ENCODE data around the gene ACOX3.

Gene ACOX3

DNA sequence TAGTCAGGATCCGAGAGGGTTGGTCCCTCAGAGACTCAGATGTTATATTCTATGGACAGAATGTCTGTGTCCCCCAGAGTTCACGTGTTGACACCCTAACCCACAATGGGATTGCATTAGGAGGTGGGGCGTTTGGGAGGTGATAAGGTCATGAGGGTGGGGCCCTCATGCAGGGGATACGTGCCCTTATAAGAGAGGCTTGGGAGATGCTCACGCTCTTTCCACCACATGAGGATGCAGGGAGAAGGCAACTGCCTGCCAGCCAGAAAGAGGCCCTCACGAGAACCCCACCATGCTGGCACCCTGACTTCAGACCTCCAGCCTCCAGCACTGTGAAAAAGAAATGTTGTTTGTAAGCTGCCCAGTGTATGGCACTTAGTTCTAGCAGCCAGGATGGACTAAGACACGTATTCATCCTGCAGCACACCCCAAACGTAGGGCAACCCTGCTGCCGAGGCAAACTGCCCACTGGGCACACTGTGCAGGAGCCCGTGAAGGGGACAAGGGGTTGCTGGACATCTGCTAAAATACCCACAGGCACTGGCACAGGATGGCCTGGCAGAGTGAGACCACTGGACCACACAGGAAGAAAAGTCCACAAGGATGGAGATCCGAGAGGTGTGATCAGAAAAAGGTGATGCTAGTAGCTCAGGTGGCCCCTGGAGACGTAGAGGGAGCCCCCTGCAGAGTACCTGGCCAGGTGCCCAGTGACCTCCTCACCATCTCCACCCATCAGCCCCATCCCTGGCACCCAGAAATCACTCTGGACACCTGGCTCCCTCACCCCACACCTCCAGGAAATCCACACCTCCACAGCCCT lies 108.3 kb downstream of the ACOX3 start:
- Histone ChIP-seq H3K4me3 (no peak overlapping the region), H3K27ac (no peak overlapping the region)

- H3K27ac ChIP-seq, result no peak overlapping the region
- H3K4me3 ChIP-seq, result no peak overlapping the region
These were observed 109.0 kb downstream of the ACOX3 start for GRCh38 chr4:8331575-8331955.

GRCh38 chr4:8330821-8331574 lies 109.5 kb downstream of the ACOX3 start:
- no peak overlapping the region for H3K27ac ChIP-seq
- no peak overlapping the region for H3K4me3 ChIP-seq

GRCh38 chr4:8329859-8330761 lies 110.4 kb downstream of the ACOX3 start:
- H3K27ac ChIP-seq, result no peak overlapping the region

DNA sequence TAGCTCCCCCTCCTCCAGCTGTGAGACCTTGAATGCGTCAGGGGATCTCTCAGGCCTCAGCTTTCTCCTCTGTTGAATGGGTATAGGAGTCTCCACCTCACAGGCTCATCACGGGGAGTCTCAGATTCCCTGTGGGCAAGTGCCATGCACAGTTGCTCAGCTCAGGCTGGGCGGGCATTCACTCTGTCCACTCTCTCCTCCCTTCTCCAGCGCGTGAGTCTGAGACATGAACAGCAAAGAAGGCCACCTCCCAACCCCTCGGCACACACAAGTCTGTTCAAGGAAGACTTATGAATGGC lies 111.0 kb downstream of the ACOX3 start:
- no peak overlapping the region for H3K4me3 ChIP-seq
- no peak overlapping the region for H3K27ac ChIP-seq

More at GRCh38 chr4:8329859-8330761, 110.4 kb downstream of the ACOX3 start:
- no peak overlapping the region for H3K4me3 ChIP-seq

- no peak overlapping the region for H3K27ac ChIP-seq
- no peak overlapping the region for H3K4me3 ChIP-seq
These were observed 111.5 kb downstream of the ACOX3 start for GRCh38 chr4:8328866-8329559.

- Histone ChIP-seq H3K27ac (no peak overlapping the region), H3K4me3 (no peak overlapping the region)
These were observed 112.1 kb downstream of the ACOX3 start for GRCh38 chr4:8328456-8328855.

DNA sequence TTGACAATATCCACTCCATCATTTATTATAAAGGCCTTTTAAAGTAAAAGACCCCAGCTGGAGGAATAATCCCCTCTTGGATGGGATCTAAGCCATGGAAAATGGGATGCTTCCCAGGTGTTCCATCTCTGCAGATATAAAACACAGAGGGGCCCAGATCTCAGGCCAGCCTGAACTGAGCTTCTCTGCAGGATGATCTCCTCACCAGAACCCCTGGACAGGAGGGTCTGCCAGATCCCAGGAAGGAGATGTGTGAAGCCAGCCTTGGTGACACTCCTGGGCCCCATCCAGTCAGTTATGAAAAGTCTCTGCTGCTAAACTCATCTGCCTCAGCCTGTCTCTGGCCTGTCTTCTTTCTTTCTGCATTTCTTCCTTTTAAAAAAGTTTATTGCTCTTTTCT lies 114.3 kb downstream of the ACOX3 start:
- no peak overlapping the region for H3K27ac ChIP-seq
- H3K4me3 ChIP-seq, result no peak overlapping the region

DNA sequence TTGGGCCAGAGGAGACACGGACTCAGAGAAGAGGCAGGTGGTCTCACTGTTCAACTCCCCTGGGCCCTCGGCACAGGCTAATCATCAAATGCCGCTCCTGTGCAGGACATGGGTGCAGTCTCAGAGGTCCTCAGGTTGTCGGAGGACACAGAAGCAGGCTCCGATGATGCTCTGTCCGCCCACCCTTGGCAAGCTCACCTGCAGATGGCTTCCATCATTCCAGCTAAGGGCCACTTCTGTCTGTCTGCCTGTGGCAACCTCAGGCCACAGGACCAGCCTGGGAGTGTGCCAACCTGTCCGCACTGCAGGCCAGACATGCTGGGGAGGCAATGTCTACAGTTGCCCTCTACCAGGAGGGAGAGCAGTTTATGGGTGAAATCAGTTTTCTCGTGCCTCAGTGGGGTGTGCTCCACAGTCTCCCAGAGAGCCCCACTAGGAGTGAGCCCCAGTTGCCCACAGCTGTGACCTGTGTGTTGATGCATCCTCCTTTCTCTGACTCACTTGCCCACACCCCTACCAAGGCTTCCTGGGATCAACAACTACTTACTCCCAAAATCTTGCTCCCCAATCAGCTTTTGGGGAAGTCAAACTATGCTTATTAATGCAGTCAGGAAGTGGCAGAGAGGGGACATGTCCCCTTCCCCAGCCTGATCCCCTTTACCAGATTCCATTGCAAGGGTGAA lies 115.1 kb downstream of the ACOX3 start:
- no peak overlapping the region for H3K27ac ChIP-seq

DNA sequence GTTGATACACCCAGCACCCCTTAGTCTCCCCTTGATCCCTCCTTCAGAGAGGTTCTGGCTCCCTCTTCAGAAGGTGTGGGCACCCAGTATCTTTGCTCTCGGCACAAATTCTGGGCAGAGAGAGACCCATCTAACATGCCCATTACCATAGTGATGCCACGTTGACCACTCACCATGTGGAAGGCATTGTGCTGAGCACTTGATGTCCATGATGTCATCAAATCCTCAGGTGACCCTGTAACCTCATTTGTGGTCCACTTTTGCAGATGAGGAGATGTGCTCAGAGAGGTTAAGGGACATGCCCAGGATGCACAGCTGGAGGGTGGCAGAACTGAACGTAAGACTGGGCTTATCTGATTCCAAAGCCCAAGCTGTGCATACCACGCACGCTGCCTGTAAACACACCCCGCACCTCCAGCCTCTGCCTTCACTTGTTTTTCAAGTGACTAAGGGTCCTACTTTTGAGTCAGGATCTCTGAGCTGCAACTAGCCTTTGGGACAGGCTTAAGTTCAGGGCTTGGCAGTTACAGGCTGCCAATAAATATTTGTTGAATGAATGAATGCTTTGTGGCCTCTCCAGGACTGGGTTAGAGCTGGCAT lies 115.8 kb downstream of the ACOX3 start:
- Histone ChIP-seq H3K4me3 (no peak overlapping the region), H3K27ac (no peak overlapping the region)

More for the DNA sequence above, 115.1 kb downstream of the ACOX3 start:
- H3K4me3 ChIP-seq, result no peak overlapping the region

DNA sequence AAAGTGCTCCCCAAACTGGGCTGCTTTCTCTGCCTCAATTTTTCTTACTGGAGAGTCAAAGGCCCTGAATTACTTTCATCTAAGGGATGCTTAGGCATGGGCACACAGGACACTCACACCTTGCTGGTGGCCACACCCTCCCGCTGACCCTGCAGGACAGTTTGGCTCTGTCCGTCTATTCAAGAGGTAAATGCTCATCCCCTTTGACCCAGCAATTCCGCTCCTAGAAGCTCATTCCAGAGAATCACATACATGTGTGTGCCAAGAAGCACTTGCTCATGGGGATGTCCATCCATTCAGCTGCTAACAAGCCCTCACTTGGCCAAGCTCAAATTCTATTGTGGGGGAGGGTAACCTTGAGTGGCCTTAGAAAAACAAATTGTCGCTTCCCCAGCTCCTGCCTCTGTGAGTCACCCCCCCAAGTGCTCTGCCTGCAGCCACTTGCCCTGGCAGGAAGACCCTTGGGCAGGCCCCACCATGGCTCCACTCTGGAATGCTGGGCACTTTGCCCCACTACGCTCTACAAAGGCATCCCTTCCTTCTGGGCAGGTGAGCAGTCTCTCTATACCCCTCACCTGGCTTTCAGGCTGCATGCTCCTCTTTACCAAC lies 116.5 kb downstream of the ACOX3 start:
- no peak overlapping the region for H3K4me3 ChIP-seq
- H3K27ac ChIP-seq, result no peak overlapping the region

DNA sequence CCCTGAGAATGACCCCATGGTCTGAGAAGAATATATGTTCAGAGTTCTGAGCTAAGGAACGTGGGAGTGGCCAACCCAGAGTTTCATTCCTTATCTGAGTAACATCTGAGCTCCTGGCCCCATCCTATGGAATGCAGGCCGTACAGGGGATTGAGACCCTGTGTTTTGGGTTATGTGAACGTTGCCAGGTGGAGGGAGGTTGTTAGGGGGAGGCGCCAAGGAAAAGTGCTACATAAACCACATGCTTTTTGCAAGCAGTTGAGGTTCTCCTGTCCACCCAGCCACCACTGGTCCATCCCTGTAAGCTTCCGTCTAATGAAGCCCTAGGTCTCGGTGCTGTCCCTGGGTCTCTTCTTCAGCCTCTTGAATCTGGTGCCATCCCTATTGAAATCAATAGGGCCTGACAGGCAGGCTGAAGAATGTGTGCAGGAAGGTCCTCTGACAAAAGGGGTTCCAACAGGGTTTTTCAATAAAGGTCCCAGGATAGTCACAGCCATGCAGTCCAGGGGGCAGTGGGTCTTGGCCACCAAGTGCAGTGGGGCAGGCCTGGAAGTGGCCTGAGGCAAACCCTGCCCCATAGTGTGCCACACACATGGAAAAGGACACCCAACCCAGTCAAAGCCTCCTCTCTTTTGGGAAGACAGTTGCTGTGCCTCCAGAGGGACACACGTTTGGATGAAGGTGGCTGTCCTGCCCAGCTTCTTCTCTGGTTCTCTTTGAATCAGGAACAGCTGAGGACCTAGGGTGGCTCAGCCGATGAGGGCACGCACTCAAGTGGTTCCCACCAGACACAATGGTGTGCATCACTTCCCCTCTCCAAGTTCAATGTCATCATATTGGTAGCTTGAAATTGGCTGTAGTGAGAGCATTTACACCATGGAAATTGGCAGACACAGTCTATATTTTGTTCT lies 117.5 kb downstream of the ACOX3 start:
- no peak overlapping the region for H3K27ac ChIP-seq

DNA sequence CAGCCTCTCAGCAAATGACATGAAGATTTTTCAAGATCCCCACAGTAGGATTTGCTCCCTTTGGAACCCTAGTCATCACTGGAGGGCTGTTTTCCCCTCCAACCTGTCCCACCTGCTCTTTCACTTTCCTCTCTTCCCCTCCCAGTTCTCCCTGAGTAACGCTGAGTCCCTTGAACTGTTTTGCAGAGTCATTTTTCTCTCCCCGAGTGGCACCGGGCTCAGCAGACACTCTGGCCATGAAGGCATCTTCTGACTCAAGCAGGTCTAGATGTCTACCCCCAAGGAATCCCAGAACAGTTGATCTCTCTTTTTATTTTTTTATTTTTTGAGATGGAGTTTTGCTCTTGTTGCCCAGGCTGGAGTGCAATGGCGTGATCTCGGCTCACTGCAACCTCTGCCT lies 118.8 kb downstream of the ACOX3 start:
- H3K4me3 ChIP-seq, result no peak overlapping the region

More for the DNA sequence above, 117.5 kb downstream of the ACOX3 start:
- no peak overlapping the region for H3K4me3 ChIP-seq

GRCh38 chr4:8321220-8321619 lies 119.3 kb downstream of the ACOX3 start:
- Histone ChIP-seq H3K4me3 (no peak overlapping the region), H3K27ac (no peak overlapping the region)

More for the DNA sequence above, 118.8 kb downstream of the ACOX3 start:
- no peak overlapping the region for H3K27ac ChIP-seq

- no peak overlapping the region for H3K4me3 ChIP-seq
- H3K27ac ChIP-seq, result peak overlapping the region in 1 of 21 experiments; percentile 47
These were observed 120.2 kb downstream of the ACOX3 start for GRCh38 chr4:8320386-8320750.

GRCh38 chr4:8319731-8320385 lies 120.7 kb downstream of the ACOX3 start:
- H3K4me3 ChIP-seq, result no peak overlapping the region
- H3K27ac ChIP-seq, result peak overlapping the region in 1 of 21 experiments; percentile 47

DNA sequence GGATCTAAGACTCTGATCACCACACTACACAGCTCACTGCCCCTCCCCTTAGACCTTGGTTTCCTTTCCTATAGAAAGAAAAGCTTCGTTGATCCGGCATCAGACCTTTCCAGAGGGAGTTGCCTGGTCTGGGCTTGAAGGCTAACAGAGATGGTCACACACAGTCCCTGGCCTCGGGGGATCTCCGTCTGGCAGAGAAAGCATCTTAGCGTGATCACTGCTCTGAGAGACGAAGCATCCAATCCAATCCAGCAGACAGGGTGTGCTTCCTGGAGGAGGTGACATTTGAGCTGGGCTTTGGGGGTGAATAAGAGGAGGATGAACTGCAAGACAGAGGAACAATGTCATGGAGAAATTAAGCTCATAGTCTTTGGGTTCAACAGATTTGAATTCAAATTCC lies 121.5 kb downstream of the ACOX3 start:
- Histone ChIP-seq H3K4me3 (no peak overlapping the region), H3K27ac (no peak overlapping the region)
